Psoas muscle (tissue), 8 donors: ENCODE results near the gene KSR1. TPM values are rescaled to one million over a fixed set of nuclear protein-coding genes. Genes with fewer than 3 reads are reported as not detected.

ENCODE experiments used
- ATAC-seq, 4 donors: fragments of 200-7000 bp; cut with Tn5 transposase; one replicate each; pipeline ENCODE4 v1.9.1; 2020; ENCODE audit warnings: moderate library complexity in 3 of 4, mild to moderate bottlenecking in 2 of 4
- DNase-seq, 2 donors: peaks; one replicate each; pipeline ENCODE4 v3.0.0-alpha.2; 2020
- H3K27ac ChIP-seq: fragments of 200-600 bp; one replicate; pipeline ENCODE4 v1.8.0; 2022
- H3K27me3 ChIP-seq, 3 donors: fragments of 200-600 bp in 1 of 3; one replicate each; pipeline versions ENCODE4 v1.6.1 to v1.8.0; 2013 to 2022; ENCODE audit warnings: low read length in 2 of 3, mild to moderate bottlenecking in 2 of 3, moderate library complexity in 1 of 3; ENCODE audit not compliant: insufficient read depth in 3 of 3
- H3K36me3 ChIP-seq, 2 donors: fragments of 200-600 bp in 1 of 2; one replicate each; pipeline versions ENCODE4 v1.6.1 to v1.8.0; 2013 to 2022; ENCODE audit warnings: low read depth in 1 of 2, mild to moderate bottlenecking in 1 of 2, moderate library complexity in 1 of 2; ENCODE audit not compliant: insufficient read depth in 1 of 2
- H3K4me1 ChIP-seq: fragments of 200-600 bp; one replicate; pipeline ENCODE4 v1.8.0; 2022
- H3K4me3 ChIP-seq: fragments of 200-600 bp; one replicate; pipeline ENCODE4 v1.8.0; 2022; ENCODE audit warnings: mild to moderate bottlenecking
- H3K9me3 ChIP-seq: fragments of 200-600 bp; one replicate; pipeline ENCODE4 v1.8.0; 2022
- CTCF ChIP-seq: fragments of 200-600 bp; IDR thresholded peaks from one replicate; pipeline ENCODE4 v1.8.0; 2022; ENCODE audit warnings: antibody characterized with exemption
- WGBS, 3 donors: extraction: QIAGEN DNeasy Blood & Tissue Kit; methylation state at CpG; one replicate each; pipeline versions ENCODE4 v1.1.6 to v1.1.7; 2013; 5-methylcytosine and 5-hydroxymethylcytosine counted together
- intact Hi-C, 2 donors: fragments of 100-400 bp; cut with DNase I; formaldehyde crosslinking; loops; one replicate each; pipeline versions ENCODE4 v1.11.0 to v1.14.2; 2022
- polyA plus RNA-seq, 3 donors: library from polyadenylated mRNA; stranded (reverse); fragments of 200-250 nt; gene quantifications; one replicate each; pipeline ENCODE4 v1.2.3, GENCODE V29; 2013
- total RNA-seq, 4 donors: library from RNA; stranded (reverse); fragmentation: NEBNext Ultra II Directional in 2 of 4; extraction: Animal tissue kit (Norgen Biotek cat#: 25700) in 2 of 4; gene quantifications; one replicate each; pipeline versions ENCODE4 v1.2.1 to v1.2.4, GENCODE V29; 2021 to 2023
- donor health status: healthy with polysubstance abuse.
- donor health status: DM: no; HTN: no; CAD: no; lungs with moderate emphysema.
- donor health status: Bipolar disorder and iron deficiency.
- donor health status: healthy.
- donor health status: DM: yes; HTN: yes; CAD: no.
- donor health status: DM: no; HTN: no; CAD: no.
- donor health status: DM: no; HTN: no; CAD: no.
- donor health status: DM: yes; HTN: yes; CAD: no.

The KSR1 gene
- total and polyA plus RNA-seq, 7 donors, result 7.8 to 93.0 (median 46.5) TPM

- ATAC-seq, result no peak
- WGBS, 3 donors, result 90 to 94% (median 92%) methylated on average over 4 of the region's 4 CpGs
Observed at GRCh38 chr17:27480699-27481098, 24.5 kb downstream of the KSR1 start.

DNA sequence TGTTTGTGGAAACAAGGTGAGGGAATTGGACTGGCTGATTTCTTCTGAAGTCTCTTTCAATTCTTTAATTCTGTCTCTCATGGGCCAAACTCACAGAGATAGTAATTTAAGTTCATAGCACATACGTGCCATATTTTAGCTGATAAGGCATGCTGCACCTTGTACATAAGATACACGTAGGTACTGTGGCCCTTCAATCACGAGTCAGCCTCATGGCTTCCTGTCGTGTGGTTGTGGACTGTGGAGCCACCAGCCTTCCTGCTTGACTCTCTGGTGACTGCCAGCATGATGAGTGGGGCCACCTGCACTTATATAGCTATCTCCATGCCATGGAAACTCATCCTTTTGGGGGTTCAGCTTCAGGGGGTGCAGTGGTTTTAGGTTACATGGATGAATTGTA lies 25.1 kb downstream of the KSR1 start:
- no peak for TF ChIP-seq CTCF
- intact Hi-C loops, result no loop called here
- Histone ChIP-seq H3K27ac (no peak overlapping the region), H3K9me3 (no peaks in the 10 kb centered on the region), H3K4me1 (no peaks in the 10 kb centered on the region), H3K4me3 (no peak overlapping the region), H3K27me3 (no peaks in the 10 kb centered on the region), H3K36me3 (no peaks in the 10 kb centered on the region)
- ATAC-seq (no peak), DNase-seq (no peak)
- 68 to 82% (median 71%) methylated on average over 4 of the region's 4 CpGs for WGBS, 3 donors

More at GRCh38 chr17:27480699-27481098, 24.5 kb downstream of the KSR1 start:
- no peak for TF ChIP-seq CTCF
- intact Hi-C loops, result no loop called here
- Histone ChIP-seq H3K9me3 (no peaks in the 10 kb centered on the region), H3K4me3 (no peak overlapping the region), H3K4me1 (no peaks in the 10 kb centered on the region), H3K27me3 (no peaks in the 10 kb centered on the region), H3K27ac (no peak overlapping the region), H3K36me3 (no peaks in the 10 kb centered on the region)
- no peak for DNase-seq

GRCh38 chr17:27485125-27485524 lies 28.9 kb downstream of the KSR1 start:
- intact Hi-C loops, result no loop called here
- WGBS, 3 donors, result 84 to 94% (median 84%) methylated on average over 2 of the region's 2 CpGs
- TF ChIP-seq CTCF, result no peak
- Histone ChIP-seq H3K4me3 (no peak overlapping the region), H3K27me3 (no peaks in the 10 kb centered on the region), H3K27ac (no peak overlapping the region), H3K4me1 (peaks cover 6% of the 10 kb centered on the region), H3K36me3 (no peaks in the 10 kb centered on the region), H3K9me3 (no peaks in the 10 kb centered on the region)
- ATAC-seq (no peak), DNase-seq (no peak)

DNA sequence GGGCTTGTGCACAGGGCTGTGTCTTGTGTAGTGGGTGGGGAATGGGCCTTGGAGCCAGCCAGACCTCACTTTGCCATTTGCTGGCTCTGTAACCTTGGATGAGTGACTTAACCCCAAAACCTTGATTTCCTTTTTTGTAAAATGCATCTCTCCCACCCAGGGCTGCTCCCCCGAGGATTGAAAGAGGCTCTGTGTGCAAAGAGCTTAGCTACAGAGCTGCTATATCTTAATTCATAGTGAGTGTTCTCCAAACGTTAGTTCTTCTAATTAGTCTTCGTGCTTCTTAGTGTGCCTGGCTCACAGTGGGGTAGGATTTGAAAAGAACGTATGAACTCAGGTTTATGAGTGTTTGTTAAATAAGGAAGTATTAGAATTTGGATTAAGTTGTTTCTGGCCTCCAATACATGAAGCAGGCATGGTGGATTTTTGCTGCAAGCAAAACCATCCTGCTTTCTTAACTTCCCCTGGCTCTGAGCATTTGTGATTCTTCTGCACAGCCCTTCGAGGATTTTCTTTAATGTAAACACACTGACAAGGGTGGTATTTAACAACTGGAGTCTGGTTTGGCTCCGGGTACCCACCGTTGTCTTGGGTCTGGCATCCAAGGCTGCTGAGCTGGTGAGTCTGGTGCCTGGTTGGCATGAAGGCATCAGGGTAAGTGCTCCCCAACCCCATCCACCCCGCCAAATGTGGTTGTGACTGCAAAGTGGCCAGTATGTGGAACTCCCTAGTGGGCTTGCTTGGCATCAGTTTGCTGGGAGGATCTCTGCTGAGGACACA lies 29.7 kb downstream of the KSR1 start:
- TF ChIP-seq CTCF, result no peak
- intact Hi-C loops, result no loop called here
- H3K4me1 ChIP-seq, result peaks cover 6% of the 10 kb centered on the region
- no peaks in the 10 kb centered on the region for H3K9me3 ChIP-seq
- H3K27me3 ChIP-seq, result no peaks in the 10 kb centered on the region
- H3K36me3 ChIP-seq, result no peaks in the 10 kb centered on the region
- H3K27ac ChIP-seq, result no peak overlapping the region
- ATAC-seq (no peak), DNase-seq (no peak)
- no peak overlapping the region for H3K4me3 ChIP-seq
- 63 to 70% (median 70%) methylated on average over 8 of the region's 8 CpGs for WGBS, 3 donors

DNA sequence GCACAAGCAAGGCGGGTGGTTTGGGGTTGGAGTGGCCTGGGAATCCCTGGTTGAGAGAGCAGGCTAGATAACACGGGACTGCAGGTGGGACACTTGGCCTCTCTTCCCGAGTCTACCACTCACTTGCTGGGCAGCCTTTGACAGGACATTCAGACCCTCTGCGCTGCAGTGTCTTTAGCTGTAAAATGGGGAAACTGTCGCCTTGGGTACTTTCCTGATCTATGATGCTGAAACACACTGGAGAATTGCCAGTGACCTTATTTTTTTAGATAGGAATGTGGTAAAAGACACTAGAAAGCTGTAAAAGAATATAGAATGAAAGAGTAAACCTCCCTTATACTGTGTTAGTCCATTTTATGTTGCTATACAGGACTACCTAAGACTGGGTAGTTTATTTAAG lies 30.5 kb downstream of the KSR1 start:
- H3K4me1 ChIP-seq, result peaks cover 6% of the 10 kb centered on the region
- no peak for ATAC-seq

More for the DNA sequence above, 30.5 kb downstream of the KSR1 start:
- H3K36me3 ChIP-seq, result no peaks in the 10 kb centered on the region
- WGBS, 3 donors, result 90 to 93% (median 93%) methylated on average over 5 of the region's 5 CpGs
- no peak overlapping the region for H3K4me3 ChIP-seq
- no peaks in the 10 kb centered on the region for H3K9me3 ChIP-seq
- DNase-seq, result no peak
- intact Hi-C loops, result no loop called here
- H3K27me3 ChIP-seq, result no peaks in the 10 kb centered on the region
- H3K27ac ChIP-seq, result no peak overlapping the region
- no peak for TF ChIP-seq CTCF
